ENCODE results near the gene ARHGAP24. TPM values are rescaled to one million over a fixed set of nuclear protein-coding genes. Genes with fewer than 3 reads are reported as not detected.
"Not testable (repeated sequence)": the region's sequence is repeated elsewhere in the genome, so short reads cannot be mapped to it uniquely, and the experiment has no call there.

ARHGAP24 gene
- polyA plus RNA-seq, 3 donors = 12.5 to 32.0 (median 18.8) TPM

- Histone ChIP-seq H4K20me1 (ENCODE audit: insufficient read depth, low read length) (peaks cover under 1% of the 10 kb centered on the region), H3K79me2 (ENCODE audit: insufficient read depth, low read length) (peaks cover 33% of the 10 kb centered on the region), H2AFZ (ENCODE audit: insufficient read depth, low read depth, low read length, poor library complexity, severe bottlenecking) (no peak overlapping the region), H3K36me3 (replicated peaks in 1 of 2; ENCODE audit: control insufficient read depth in 1 of 2, insufficient read depth in 2 of 2, low read length in 2 of 2) (no peaks in the 10 kb centered on the region), H3K4me3 (replicated peaks in 1 of 3; ENCODE audit: low read depth in 2 of 3, low read length in 3 of 3) (peak overlapping the region in 1 of 3 experiments; percentile 8), H3K27me3 (ENCODE audit: control insufficient read depth in 2 of 2, insufficient read depth in 2 of 2, low read length in 2 of 2) (no peaks in the 10 kb centered on the region), H3K9me3 (replicated peaks in 1 of 2; ENCODE audit: control insufficient read depth in 1 of 2, insufficient read depth in 1 of 2, low read length in 2 of 2) (no peaks in the 10 kb centered on the region), H3K27ac (ENCODE audit: low read depth in 1 of 2, low read length in 2 of 2) (peak overlapping the region in 1 of 2 donors; percentile 62), H3K4me2 (replicated peaks; ENCODE audit: extremely low read depth, low read length, poor library complexity, severe bottlenecking) (no peak overlapping the region), H3K4me1 (ENCODE audit: control insufficient read depth in 1 of 2, insufficient read depth in 2 of 2, low read length in 2 of 2) (peaks cover 31 to 44% of the 10 kb centered on the region in 2 donors), H3K9ac (ENCODE audit: insufficient read depth, low read length, poor library complexity, severe bottlenecking) (no peak overlapping the region)
- Mint-ChIP-seq H3K4me1 (peaks cover 51% of the 10 kb centered on the region), H3K36me3 (peaks cover 15 to 18% of the 10 kb centered on the region in 2 donors), H3K4me3 (no peak overlapping the region), H3K27me3 (ENCODE audit: low read depth in 3 of 3) (peaks cover 0 to 3% (median 1%) of the 10 kb centered on the region in 3 donors), H3K9me3 (peaks cover 0 to 14% (median 6%) of the 10 kb centered on the region in 7 donors), H3K27ac (peak overlapping the region in 3 of 7 donors; percentile 15 to 30 (median 26))
- intact Hi-C loops (cut with micrococcal nuclease) = no loop called here
- peak; percentile 36 to 69 (median 67) for DNase-seq
- TF ChIP-seq, protein P1, sequence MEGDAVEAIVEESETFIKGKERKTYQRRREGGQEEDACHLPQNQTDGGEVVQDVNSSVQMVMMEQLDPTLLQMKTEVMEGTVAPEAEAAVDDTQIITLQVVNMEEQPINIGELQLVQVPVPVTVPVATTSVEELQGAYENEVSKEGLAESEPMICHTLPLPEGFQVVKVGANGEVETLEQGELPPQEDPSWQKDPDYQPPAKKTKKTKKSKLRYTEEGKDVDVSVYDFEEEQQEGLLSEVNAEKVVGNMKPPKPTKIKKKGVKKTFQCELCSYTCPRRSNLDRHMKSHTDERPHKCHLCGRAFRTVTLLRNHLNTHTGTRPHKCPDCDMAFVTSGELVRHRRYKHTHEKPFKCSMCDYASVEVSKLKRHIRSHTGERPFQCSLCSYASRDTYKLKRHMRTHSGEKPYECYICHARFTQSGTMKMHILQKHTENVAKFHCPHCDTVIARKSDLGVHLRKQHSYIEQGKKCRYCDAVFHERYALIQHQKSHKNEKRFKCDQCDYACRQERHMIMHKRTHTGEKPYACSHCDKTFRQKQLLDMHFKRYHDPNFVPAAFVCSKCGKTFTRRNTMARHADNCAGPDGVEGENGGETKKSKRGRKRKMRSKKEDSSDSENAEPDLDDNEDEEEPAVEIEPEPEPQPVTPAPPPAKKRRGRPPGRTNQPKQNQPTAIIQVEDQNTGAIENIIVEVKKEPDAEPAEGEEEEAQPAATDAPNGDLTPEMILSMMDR (IDR thresholded peaks at IDR 0.05) = no peak
- no CpG with 5 or more reads among the region's 3 CpGs for WGBS (ENCODE audit: insufficient coverage)
Measured at GRCh38 chr4:85500110-85500867, 25.3 kb downstream of the ARHGAP24 start.

DNA sequence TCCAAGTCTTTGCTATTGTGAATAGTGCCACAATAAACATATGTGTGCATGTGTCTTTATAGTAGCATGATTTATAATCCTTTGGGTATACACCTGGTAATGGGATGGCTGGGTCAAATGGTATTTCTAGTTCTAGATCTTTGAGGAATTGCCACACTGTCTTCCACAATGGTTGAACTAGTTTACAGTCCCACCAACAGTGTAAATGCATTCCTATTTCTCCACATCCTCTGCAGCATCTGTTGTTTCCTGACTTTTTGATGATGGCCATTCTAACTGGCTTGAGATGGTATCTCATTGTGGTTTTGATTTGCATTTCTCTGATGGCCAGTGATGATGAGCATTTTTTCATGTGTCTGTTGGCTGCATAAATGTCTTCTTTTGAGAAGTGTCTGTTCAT lies 26.2 kb downstream of the ARHGAP24 start:
- H4K20me1 ChIP-seq (ENCODE audit: insufficient read depth, low read length); H3K27ac ChIP-seq (ENCODE audit: low read depth in 1 of 2, low read length in 2 of 2); H3K4me3 Mint-ChIP-seq; H3K27me3 ChIP-seq (ENCODE audit: control insufficient read depth in 2 of 2, insufficient read depth in 2 of 2, low read length in 2 of 2); H3K27me3 Mint-ChIP-seq (ENCODE audit: low read depth in 3 of 3); H3K9ac ChIP-seq (ENCODE audit: insufficient read depth, low read length, poor library complexity, severe bottlenecking); intact Hi-C loops (cut with micrococcal nuclease); H2AFZ ChIP-seq (ENCODE audit: insufficient read depth, low read depth, low read length, poor library complexity, severe bottlenecking); H3K9me3 ChIP-seq (replicated peaks in 1 of 2; ENCODE audit: control insufficient read depth in 1 of 2, insufficient read depth in 1 of 2, low read length in 2 of 2); H3K4me3 ChIP-seq (replicated peaks in 1 of 3; ENCODE audit: low read depth in 2 of 3, low read length in 3 of 3); H3K36me3 ChIP-seq (replicated peaks in 1 of 2; ENCODE audit: control insufficient read depth in 1 of 2, insufficient read depth in 2 of 2, low read length in 2 of 2); H3K4me2 ChIP-seq (replicated peaks; ENCODE audit: extremely low read depth, low read length, poor library complexity, severe bottlenecking); DNase-seq: not testable (repeated sequence)
- peaks cover 31 to 44% of the 10 kb centered on the region in 2 donors for H3K4me1 ChIP-seq (ENCODE audit: control insufficient read depth in 1 of 2, insufficient read depth in 2 of 2, low read length in 2 of 2)
- peaks cover 0 to 17% (median 8%) of the 10 kb centered on the region in 7 donors for H3K9me3 Mint-ChIP-seq
- H3K79me2 ChIP-seq (ENCODE audit: insufficient read depth, low read length) = peaks cover 33% of the 10 kb centered on the region
- peaks cover 20 to 21% of the 10 kb centered on the region in 2 donors for H3K36me3 Mint-ChIP-seq
- peaks cover 49% of the 10 kb centered on the region for H3K4me1 Mint-ChIP-seq
- peak overlapping the region in 1 of 7 donors; percentile 10 for H3K27ac Mint-ChIP-seq

Data from CD14-positive monocyte (primary cell).